GM21423 (cell line): ENCODE results near the gene ZNF474.

Experiments used
- ATAC-seq: cut with Tn5 transposase; IDR thresholded peaks from one replicate; pipeline ENCODE4 v1.9.1; 2021; ENCODE audit warnings: mild to moderate bottlenecking, moderate library complexity; ENCODE audit not compliant: unreplicated experiment

Gene ZNF474

DNA sequence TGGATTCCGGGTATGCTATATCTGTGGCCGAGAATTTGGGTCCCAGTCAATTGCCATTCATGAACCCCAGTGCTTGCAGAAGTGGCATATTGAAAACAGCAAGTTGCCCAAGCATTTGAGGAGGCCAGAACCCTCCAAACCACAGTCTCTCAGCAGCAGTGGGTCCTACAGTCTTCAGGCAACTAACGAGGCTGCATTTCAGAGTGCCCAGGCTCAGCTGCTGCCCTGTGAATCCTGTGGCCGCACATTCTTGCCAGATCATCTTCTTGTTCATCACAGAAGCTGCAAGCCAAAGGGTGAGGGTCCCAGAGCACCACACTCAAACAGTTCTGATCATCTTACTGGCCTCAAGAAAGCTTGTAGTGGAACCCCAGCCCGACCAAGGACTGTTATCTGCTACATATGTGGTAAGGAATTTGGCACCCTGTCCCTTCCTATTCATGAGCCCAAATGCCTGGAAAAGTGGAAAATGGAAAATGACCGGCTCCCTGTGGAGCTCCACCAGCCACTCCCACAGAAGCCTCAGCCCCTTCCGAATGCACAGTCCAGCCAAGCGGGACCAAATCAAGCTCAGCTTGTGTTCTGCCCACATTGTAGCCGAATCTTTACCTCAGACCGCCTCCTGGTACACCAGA is 23.0 kb downstream of the ZNF474 start:
- ATAC-seq = no peak

DNA sequence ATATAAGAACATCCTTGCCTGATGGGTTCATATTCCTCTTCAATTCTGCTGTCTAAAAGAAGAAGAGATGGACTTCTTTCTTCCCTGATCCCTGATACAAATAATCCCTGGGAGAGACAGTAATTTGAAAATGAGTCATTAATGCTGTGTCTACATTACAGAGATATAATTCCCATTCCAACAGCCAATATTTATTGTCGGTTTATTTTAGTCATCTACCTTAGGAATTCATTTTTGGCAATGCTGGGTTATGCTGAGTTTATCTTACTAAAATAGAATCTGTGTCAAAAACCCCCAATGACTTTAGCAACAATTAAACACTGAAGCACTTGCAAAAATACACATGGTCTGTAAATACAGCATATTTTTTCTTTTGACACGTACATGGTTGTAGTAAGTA is 23.9 kb downstream of the ZNF474 start:
- ATAC-seq = no peak

DNA sequence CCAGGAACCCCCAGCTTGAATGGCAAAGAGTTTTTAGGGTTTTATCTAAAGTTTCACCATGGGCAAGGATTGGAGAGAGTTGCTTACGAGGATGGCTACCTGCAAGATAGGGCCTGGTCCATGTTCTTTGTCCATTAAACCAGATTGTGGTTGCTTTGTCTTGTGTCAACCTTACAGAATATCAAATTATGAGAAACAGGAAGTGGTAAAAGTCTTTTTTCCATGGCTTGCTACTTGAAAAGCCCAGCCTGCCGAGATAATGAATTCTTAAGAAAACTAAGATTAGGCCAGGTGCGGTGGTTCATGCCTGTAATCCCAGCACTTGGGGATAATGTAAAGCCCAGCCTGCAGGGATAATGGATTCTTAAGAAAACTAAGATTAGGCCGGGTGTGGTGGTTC is 24.4 kb downstream of the ZNF474 start:
- no peak for ATAC-seq

DNA sequence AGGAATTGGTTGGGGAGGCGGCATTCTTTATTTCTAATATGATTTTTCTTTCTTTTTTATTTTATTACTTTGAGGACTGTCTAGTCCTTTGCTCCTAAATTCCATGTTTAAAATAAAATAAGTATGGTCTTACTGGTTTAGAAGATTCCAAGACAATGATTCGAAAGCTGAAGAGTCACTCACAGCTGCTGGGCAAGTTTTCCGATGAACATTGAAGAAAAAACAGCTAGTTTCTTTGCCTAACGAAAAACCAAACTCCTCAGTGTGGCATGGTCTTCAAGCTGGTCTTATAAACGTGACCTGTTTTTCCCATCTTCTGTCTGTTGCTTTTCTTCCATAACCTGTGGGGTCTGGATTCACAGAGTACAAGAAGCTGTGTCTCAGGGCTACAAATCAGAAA is 25.1 kb downstream of the ZNF474 start:
- no peak for ATAC-seq

DNA sequence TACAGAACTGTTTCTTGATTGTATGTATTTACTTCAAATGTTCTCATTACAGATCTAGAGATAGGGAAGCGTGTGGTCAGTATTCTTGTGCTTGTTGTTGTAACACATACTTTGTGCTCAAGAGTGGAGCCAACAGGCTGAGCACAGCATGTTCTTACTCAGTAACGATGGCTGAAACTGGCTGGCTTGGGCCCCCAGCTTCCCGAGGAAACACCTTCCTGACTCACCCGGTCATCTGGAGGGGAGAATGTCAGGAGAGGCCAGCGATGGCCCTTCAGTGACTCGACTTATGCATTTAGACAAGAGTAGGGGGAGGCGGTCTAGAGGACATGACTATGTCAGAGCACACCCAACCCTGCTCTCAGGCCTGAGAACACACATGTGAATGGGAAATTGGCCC is 25.6 kb downstream of the ZNF474 start:
- ATAC-seq = no peak

DNA sequence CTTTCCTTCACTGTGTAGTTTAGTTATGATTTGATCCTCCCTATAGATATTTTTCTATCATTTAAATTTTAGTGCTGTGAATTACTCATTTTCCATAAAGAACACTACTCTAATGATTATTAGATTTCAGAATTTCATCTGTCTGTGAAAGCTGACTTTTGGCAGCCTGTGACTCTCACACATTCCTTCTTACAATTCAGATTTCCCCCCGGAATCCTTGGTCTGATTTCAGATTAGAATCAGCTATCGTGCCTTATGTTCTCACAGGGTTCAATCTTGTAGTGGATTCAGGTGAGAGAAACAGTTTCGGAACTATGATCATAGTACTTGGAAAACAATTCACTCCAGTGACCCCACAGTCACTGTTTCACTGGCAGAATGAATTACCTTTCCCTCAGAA is 26.2 kb downstream of the ZNF474 start:
- no peak for ATAC-seq

DNA sequence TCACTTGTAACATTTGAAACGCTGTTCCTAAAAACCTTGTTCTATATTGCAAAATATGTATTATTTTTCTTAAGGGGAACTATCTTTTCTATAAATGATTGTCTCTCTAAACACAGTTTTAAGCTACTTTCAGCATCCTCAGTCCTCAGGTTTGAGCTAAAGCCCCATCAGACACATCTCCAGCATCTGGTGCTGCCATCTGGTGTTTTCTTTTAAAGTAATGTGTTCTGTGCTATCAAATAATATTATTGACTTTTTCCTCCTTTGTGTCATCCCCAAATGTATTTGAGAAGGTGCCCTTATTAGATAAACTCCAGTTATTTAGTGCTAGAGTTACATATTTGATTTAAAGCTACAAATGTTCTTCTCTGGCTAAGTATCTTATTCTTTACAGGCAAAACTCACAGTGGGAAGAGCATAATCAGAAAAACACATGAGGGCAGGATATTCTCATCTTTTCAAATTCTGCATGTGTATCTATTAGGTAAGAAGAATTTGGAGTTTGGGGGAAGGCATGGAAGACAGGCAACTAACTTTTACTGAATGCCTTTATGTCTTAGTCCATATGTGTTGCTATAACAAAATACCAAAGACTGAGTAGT is 27.5 kb downstream of the ZNF474 start:
- ATAC-seq = no peak

DNA sequence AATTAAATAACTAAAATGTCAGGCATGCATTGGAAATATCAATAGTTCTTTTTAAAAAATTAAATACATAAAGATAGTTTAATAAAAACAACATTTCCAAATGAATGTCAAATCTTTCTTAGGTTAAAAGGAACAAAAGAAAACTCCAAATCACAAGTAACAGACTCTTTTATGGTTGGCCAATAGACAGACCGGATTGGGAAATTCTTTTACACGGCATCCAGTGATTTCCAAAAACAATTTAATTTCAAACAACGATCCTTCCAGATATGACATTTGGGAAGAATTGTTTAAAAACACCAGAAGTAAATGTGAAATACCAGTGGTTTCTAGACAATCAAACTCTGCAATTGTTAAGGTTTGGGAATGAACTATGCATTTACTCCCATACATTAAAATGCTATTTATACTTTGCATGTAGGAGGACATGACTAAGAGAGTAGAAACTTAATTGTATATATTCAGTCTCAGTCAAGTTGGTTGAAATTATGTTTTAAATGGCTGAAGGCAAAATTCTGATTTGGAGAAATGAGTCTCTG is 32.8 kb downstream of the ZNF474 start:
- ATAC-seq = no peak

DNA sequence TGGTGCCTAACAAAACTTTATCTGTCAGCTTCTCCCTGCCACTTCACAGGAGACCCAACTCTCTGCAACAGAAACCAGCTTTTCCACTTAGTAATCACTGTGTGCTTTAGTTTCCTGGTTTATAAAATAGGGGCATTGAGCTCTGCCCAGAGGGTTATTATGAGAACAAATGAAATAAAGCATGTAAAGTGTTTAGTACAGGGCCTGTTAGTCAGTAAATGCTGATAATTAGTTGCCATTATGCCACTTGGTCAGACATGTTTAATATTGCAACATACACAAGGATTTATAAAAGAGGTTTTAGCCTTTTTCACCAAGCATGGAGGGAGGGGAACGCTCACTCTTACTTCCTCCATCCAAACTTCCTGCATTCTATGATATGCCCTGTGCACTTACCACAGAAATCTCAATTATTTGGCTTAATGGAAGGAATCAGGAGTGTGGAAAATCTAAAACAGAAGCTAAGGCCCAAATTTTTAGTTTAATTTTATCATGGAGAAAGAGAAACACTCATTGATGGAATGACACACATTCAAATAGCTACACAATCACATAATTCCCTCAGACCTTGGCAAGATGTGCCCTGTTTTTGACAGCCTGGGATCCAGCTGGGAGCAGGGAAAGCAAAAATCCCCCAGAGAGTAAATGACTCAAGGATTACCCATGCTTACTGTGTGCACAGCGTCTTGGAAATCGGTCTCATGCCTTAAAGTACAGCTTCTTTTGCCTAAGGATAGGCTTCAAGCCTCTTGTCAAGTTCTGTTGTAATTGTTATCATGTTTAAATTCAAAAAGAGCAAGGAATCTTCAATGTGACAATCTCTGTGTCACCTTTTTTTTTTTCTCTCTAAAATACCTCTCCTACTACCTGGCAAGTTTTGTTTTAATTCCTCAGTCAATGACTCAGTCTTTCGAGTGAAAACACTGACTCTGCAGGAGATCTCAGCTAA is 34.0 kb downstream of the ZNF474 start:
- no peak for ATAC-seq

DNA sequence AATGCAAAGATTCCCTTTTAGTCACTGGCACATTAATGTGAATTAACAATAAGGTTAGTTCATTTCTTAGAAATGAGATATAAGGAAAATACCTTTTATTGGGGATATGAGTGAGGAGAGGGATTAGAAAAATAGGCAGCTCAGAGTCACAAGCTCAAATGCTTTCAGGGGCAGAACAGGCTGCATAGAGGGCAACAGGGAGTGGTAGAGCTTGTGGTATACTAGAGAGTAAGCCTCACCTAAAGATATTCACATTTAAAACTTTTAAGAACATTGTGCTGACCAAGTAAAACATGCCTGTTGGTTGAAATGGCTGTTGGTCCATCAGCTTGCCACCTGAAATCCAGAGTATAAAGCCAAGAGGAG is 34.7 kb downstream of the ZNF474 start:
- no peak for ATAC-seq

DNA sequence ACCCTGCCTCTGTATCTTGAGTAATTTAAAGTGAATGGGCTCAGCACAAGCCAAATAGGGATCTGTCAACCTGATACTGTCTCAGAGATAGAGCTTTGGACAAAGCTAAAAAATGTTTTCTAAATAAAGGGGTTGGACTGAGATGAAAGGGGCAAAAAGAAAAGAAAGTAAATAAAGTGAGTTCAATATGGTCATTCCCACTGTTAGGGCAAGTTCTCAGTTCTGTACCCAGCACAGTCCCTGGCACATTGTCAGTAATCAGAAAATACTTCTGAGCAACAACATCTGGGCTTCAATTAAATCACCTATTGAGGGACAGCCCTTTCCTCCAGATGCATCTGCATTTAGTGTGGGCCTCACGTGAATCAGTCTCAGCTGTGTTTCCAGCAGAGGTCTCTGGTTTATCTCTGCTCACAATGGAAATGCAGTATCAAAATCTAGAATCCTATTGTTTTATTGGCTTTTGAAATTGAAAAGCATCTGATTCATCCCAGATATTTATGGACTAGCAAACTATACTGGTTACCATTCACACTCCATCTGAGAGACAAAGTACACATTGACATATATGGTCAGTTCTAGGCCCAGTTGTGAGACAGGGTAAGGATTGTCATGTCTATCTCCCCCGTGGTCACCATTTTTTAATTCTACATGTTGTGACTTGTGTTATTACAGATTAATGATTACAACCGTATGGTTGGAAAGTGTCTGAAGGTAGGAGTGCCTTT is 35.6 kb downstream of the ZNF474 start:
- ATAC-seq = no peak

DNA sequence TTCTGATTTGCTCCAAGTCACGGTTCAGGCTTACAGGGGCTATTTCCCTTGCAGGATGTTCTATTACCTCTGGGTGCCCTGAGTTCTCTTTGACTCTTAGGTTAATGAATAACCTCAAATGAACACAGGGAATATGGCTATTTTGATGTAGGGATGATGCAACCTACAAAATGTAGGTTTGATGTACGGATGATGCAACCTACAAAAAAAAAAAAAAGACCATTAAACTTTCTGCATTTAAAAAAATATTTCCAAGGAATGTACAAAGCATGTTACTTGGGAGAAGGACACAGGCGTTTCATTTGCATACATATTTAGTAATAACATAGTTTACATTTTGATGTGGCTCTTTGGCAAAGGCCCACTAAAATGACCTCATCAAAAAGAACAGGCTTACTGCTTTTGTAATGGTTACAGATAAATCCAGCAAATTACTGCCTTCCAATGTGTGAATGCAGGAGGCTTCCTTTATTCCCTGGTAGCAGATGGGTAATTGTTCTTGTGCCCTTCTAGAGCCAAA is 36.3 kb downstream of the ZNF474 start:
- ATAC-seq = no peak

DNA sequence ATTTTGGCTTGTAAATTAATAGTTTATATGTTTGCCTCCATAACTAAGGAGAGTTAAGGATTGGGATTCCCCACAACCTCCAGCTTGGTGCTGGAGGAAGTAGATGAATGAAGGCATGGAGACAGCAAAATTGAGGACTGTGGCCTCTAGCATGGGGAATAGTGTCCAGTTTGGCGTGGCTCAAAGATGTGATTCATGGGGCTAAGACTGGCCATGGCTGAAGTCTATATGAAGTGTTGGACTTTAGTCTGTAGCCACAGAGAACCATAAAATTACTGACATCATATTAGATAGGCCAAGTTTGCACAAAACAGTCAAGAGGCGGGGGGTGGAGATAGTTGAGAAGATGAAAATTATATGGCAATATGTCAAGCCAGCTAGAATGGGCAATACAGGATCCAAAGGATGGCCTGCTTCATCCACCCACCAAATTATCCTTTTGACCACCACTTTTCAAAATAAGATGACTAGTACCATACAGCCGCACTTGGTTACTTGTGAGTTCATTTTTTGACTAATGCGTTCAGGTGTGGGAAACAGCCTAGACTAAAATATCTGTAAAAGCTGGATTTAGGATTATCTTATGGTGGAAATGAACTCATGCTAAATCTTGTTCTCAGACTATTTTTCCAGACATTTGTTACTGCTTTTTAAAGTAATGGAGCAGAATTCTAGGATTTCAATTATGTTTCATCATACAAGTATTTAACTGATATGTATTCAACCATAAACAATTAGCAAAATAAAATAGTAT is 40.2 kb downstream of the ZNF474 start:
- no peak for ATAC-seq

DNA sequence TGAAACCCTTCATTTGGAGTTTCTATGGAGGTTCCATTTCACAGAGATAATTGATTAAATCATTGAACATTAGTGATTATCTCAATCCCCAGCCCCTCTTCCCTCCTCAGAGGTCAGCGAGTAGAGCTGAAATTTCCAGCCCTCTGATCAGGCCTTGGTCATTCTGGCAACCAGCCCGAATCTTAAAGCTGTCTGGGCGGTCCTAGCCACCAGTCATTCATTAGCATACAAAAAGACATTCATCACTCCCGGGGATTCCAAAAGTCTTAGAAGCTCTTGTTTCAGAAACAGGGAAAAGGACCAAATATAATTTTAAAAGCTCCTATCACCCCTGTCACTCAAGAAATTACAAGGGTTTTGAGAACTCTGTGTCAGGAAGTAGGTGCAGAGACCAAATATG is 41.3 kb downstream of the ZNF474 start:
- ATAC-seq = no peak

DNA sequence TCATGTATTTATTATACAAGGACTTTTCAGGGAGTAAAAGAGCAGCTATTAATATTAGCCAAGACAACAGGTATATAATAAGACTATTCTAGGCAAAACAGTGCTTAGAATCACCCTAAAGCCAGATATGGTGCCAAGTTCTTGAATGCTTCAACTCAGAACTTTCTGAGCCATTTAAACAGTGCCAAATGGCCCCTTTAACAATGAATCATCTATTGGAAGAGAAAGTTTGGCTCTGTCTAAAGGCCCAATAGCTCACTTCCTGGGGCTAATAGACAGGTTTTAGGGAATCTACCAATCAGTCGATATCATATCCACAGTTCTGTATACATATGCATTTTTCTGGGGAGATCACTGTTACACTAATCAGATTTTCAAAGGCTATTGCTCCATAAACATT is 42.9 kb downstream of the ZNF474 start:
- no peak for ATAC-seq

DNA sequence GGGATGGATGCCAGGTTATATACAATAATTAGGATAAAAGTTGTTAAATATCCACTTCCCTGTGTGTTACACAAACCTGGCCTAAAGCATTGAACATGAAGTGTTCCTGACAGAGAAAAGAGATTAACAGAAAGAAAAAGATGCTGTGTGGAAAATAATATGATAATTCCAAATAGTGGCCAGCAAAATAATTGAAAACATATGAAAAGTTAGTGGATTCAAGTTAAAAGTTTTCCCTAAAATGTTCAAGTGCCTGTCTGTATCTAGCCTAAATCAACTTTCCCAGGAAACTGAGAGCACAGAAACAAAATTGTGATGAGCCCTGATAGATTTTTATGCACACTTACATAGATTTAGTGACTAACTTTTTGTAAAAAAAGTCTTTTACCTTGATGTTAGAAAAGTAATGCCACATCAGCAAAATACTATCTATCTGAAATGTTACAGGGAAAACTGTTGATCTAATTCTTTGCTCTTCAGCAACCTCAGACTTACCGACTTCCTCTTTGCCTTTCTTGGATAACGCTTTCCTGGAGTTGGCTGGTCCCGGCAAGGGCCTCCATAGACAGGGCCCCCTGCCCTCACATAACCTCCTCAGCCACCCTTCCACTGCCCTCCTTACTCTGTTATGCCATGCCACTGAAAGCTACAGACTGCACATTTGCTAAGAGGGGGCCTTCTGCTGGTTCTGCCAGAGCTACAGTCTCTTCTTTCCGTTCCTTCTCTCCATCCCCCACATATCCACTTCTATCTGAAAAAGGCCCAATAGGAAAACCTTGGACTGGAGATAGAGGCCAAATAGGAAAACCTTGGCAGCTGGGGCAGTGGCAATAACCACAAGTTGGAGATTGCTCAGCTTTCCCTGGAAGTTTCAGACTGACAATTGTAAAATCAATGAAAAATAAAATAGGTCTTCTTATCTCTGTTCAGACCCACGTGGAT is 44.4 kb downstream of the ZNF474 start:
- ATAC-seq = no peak

DNA sequence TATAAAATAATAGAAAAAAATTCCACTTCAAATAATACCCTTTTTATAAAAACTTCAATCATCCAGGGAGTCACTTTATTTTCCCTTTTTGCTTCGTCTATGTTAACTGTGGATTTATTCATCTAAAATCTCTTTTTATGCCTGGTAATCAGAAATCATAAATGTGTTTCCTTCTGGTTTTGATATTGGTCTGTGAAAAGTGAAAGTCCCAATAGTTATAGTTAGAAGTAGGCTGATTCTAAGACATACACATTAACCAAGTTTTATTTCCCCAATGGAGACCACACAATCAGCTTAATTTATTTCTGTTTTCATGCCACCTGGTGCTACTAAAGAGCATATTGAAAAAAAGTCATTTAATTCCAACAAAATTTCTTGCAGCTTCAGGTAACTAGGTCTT is 45.7 kb downstream of the ZNF474 start:
- no peak for ATAC-seq

DNA sequence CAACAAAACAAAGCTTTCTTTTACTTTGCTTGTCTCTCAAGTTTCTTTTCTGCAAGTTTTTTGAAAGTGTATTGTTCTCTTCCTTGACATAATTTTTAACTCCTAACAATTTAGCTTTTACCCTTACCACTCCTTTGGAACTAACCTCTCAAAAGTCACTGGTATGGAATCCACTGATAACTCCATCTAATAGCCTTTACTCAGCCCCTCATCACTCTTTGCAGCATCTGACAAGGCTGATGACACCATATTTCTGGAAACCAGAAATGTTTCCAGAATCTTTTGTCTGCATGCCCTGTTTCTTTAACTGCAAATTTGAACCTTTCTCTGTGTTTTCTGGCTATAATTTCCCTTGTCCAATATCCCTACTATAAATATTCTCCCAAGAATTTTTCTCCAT is 46.5 kb downstream of the ZNF474 start:
- no peak for ATAC-seq

DNA sequence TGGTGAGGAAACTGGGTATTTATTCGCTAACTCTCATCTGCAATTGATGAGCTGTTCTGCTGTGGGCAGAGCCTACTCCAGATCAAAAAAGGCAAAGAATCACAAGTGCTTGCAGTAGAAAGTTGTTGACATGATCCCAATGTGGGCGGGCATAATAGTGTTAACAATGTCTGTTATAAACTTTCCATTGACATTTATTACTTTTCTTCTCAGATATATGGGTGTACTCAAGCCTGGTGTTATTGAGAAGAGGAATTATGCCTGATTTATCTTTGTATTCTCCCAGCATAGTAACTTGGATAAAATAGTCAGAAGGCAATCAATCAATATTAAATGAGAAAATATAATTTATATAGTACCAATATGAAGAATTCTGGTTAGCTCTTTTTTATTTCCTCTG is 47.8 kb downstream of the ZNF474 start:
- ATAC-seq = no peak
